GM18873 (cell line): ENCODE measurements around the gene FRAT1.

Experiments used
- ATAC-seq: cut with Tn5 transposase; IDR thresholded peaks from one replicate; pipeline ENCODE4 v1.9.1; 2021; ENCODE audit warnings: mild to moderate bottlenecking, moderate library complexity, moderate number of reproducible peaks; ENCODE audit not compliant: unreplicated experiment, low FRiP score

Gene FRAT1

DNA sequence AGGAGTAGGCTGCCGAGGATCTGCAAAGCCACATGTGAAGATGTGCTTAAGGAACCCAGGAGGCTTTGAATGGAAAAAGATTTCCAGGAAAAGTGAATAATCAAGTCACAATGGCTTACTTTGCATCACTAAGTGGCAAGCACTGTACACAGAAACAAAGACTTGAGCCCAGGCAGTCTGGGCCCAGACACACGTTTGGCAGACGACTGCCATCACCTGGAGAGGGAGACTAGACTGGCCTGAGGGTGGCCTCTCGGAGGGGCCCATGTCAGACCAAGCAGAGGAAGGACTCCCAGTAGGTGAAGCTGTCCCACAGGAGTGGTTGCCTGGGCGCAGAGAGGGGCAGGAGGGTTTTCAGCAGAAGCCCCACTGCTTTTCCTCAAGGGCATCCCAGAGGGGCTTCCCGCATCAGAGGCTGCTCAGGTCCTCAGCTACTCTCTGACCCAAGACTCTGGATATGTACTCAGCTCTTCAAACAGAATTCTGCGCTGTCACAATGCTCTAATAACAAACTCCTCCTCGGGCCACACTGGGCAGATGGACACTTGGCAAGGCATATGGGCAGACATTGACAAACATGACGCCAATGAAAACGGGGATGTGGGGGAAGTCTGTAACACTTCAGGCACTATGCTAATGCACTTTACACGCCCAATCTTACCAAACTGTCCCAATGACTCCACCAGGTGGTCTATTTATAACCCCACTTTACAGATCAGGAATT lies 43.4 kb downstream of the FRAT1 start:
- no peak for ATAC-seq

- ATAC-seq = no peak
These were observed 44.0 kb downstream of the FRAT1 start for GRCh38 chr10:97363071-97363470.

DNA sequence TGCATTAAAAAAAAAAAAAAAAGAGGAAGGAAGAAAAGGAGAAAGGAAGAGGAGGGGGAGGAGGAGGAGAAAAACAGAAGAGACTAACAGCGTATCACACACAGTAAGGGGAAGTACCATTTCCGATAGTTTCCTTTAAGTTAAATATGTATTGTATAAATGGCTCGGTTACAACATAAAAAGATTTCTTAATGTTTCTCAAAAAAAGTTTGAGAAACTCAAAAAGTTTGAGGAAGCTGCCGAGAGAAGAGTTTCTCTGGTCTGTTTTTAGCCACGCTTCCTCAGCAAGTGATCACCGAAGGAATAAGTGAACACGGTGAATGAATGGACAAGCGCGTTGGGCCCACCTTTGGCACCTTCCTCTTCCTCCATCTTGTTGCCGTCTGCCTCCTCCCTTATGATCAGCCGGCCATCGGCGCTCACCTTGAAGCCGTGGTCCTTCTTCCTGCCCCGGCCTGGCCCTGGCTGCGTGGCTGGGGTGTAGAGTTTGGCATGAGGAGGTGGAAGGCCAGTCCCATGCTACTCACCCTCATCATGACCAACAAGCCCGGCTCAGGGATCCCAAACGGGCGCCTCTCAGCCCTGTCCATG lies 46.8 kb downstream of the FRAT1 start:
- ATAC-seq = no peak

- no peak for ATAC-seq
These were observed 47.5 kb downstream of the FRAT1 start for GRCh38 chr10:97366572-97366971.

GRCh38 chr10:97367126-97367649 lies 48.1 kb downstream of the FRAT1 start:
- ATAC-seq = no peak
